NCI-H1105 (cell line): Measurements from ENCODE around the gene NR0B1.

Experiments used
- DNase-seq: peaks from one replicate; lab custom pipeline; 2025; lab: John Stamatoyannopoulos, UW

NR0B1 gene

GRCh38 chrX:30270639-30271038 is 38.6 kb downstream of the NR0B1 start:
- DNase-seq: no peak

GRCh38 chrX:30262763-30263162 is 46.4 kb downstream of the NR0B1 start:
- no peak for DNase-seq

GRCh38 chrX:30261012-30261411 is 48.2 kb downstream of the NR0B1 start:
- no peak for DNase-seq

- DNase-seq: no peak
These were observed 49.3 kb downstream of the NR0B1 start for GRCh38 chrX:30259927-30260326.
